ENCODE data around the gene ZBTB11.
"Not testable (repeated sequence)": the region's sequence is repeated elsewhere in the genome, so short reads cannot be mapped to it uniquely, and the experiment has no call there.

Gene ZBTB11

GRCh38 chr3:101656651-101657050, 20.3 kb downstream of the ZBTB11 start:
- TF ChIP-seq CTCF (IDR thresholded peaks at IDR 0.05; ENCODE audit: unreplicated experiment in 3 of 3): no peak
- no peak overlapping the region for H3K27ac Mint-ChIP-seq
- no peaks in the 10 kb centered on the region for H3K27me3 Mint-ChIP-seq (ENCODE audit: low read depth)
- peaks cover 86% of the 10 kb centered on the region for H3K36me3 Mint-ChIP-seq (ENCODE audit: low read depth)
- no peaks in the 10 kb centered on the region for H3K9me3 Mint-ChIP-seq
- no peaks in the 10 kb centered on the region for H3K4me1 Mint-ChIP-seq
- H3K4me3 Mint-ChIP-seq: no peak overlapping the region

GRCh38 chr3:101646726-101647125, 30.2 kb downstream of the ZBTB11 start:
- no peak overlapping the region for H3K4me3 Mint-ChIP-seq
- H3K4me1 Mint-ChIP-seq: no peaks in the 10 kb centered on the region
- TF ChIP-seq CTCF (IDR thresholded peaks at IDR 0.05; ENCODE audit: unreplicated experiment in 3 of 3): no peak
- H3K27me3 Mint-ChIP-seq (ENCODE audit: low read depth): no peaks in the 10 kb centered on the region
- H3K27ac Mint-ChIP-seq: no peak overlapping the region
- H3K36me3 Mint-ChIP-seq (ENCODE audit: low read depth): peaks cover 39% of the 10 kb centered on the region
- H3K9me3 Mint-ChIP-seq: peaks cover 2% of the 10 kb centered on the region

- Mint-ChIP-seq H3K36me3 (ENCODE audit: low read depth) (peaks cover 14% of the 10 kb centered on the region), H3K4me3 (no peak overlapping the region), H3K4me1 (no peaks in the 10 kb centered on the region), H3K27ac (no peak overlapping the region), H3K27me3 (ENCODE audit: low read depth) (no peaks in the 10 kb centered on the region), H3K9me3 (peaks cover 2% of the 10 kb centered on the region)
- no peak for TF ChIP-seq CTCF (IDR thresholded peaks at IDR 0.05; ENCODE audit: unreplicated experiment in 3 of 3)
Measured at GRCh38 chr3:101643861-101644613, 32.9 kb downstream of the ZBTB11 start.

- H3K4me3 Mint-ChIP-seq: no peak overlapping the region
- no peaks in the 10 kb centered on the region for H3K27me3 Mint-ChIP-seq (ENCODE audit: low read depth)
- H3K9me3 Mint-ChIP-seq: peaks cover 2% of the 10 kb centered on the region
- no peak for TF ChIP-seq CTCF (IDR thresholded peaks at IDR 0.05; ENCODE audit: unreplicated experiment in 3 of 3)
- no peak overlapping the region for H3K27ac Mint-ChIP-seq
- no peaks in the 10 kb centered on the region for H3K4me1 Mint-ChIP-seq
- H3K36me3 Mint-ChIP-seq (ENCODE audit: low read depth): peaks cover 7% of the 10 kb centered on the region
Measured at GRCh38 chr3:101643009-101643844, 33.7 kb downstream of the ZBTB11 start.

- TF ChIP-seq CTCF (IDR thresholded peaks at IDR 0.05; ENCODE audit: unreplicated experiment in 3 of 3): no peak
- peaks cover 2% of the 10 kb centered on the region for H3K9me3 Mint-ChIP-seq
Measured at GRCh38 chr3:101642441-101642840, 34.5 kb downstream of the ZBTB11 start.

GRCh38 chr3:101641397-101642115, 35.4 kb downstream of the ZBTB11 start:
- H3K27ac Mint-ChIP-seq; H3K4me3 Mint-ChIP-seq; H3K27me3 Mint-ChIP-seq (ENCODE audit: low read depth): not testable (repeated sequence)

More at GRCh38 chr3:101642441-101642840, 34.5 kb downstream of the ZBTB11 start:
- Mint-ChIP-seq H3K4me1 (no peaks in the 10 kb centered on the region), H3K4me3 (no peak overlapping the region), H3K27ac (no peak overlapping the region), H3K27me3 (ENCODE audit: low read depth) (peaks cover 3% of the 10 kb centered on the region), H3K36me3 (ENCODE audit: low read depth) (peaks cover 5% of the 10 kb centered on the region)

More at GRCh38 chr3:101641397-101642115, 35.4 kb downstream of the ZBTB11 start:
- H3K9me3 Mint-ChIP-seq; H3K4me1 Mint-ChIP-seq; H3K36me3 Mint-ChIP-seq (ENCODE audit: low read depth): not testable (repeated sequence)

All from nephron (organoid).